ENCODE data around the gene IL1RL2.

GRCh38 chr2:102258386-102259074 is 71.7 kb downstream of the IL1RL2 start:
- no peak for TF ChIP-seq CTCF (conservative IDR thresholded peaks at IDR 0.05; ENCODE audit: low read length)
- no peak for TF ChIP-seq EZH2phosphoT487 (IDR thresholded peaks at IDR 0.05; ENCODE audit: borderline replicate concordance)

Measured in Loucy (cell line).